WTC11 (cell line): ENCODE data around the gene HHIPL2. TPM values are rescaled to one million over a fixed set of nuclear protein-coding genes. Genes with fewer than 3 reads are reported as not detected.
"Not testable (repeated sequence)": the region's sequence is repeated elsewhere in the genome, so short reads cannot be mapped to it uniquely, and the experiment has no call there.

Experiments
- ATAC-seq: fragments of 200-7000 bp; cut with Tn5 transposase; 2 replicates; pipeline ENCODE4 v1.10.0; 2021; ENCODE audit warnings: mild to moderate bottlenecking, moderate library complexity
- CTCF ChIA-PET: fragments of 300-600 bp; sonication (Branson Sonifier 250); formaldehyde crosslinking; loops from one replicate; lab custom pipeline; 2021; ENCODE audit warnings: antibody characterized with exemption; lab: Charles Lee
- POLR2A ChIA-PET: fragments of 350-600 bp; sonication (Branson Sonifier 250); formaldehyde crosslinking; loops from one replicate; lab custom pipeline; 2021; ENCODE audit warnings: antibody characterized with exemption; lab: Charles Lee
- DNase-seq: peaks from one replicate; pipeline ENCODE4 v3.0.0; 2021; ENCODE audit warnings: low spot score
- H3K27ac Mint-ChIP-seq: 2 replicates; pipeline ENCODE4 v1.8.0; 2021; ENCODE audit warnings: mixed read lengths
- H3K27me3 Mint-ChIP-seq: 2 replicates; pipeline ENCODE4 v1.8.0; 2021; ENCODE audit warnings: low read depth, mild to moderate bottlenecking, moderate library complexity, mixed read lengths
- H3K36me3 Mint-ChIP-seq: 2 replicates; pipeline ENCODE4 v1.8.0; 2021; ENCODE audit warnings: mixed read lengths
- H3K4me1 Mint-ChIP-seq: 2 replicates; pipeline ENCODE4 v1.8.0; 2022; ENCODE audit warnings: mixed read lengths
- H3K4me3 Mint-ChIP-seq: 2 replicates; pipeline ENCODE4 v1.8.0; 2021; ENCODE audit warnings: mild to moderate bottlenecking, moderate library complexity, mixed read lengths
- H3K9me3 Mint-ChIP-seq: 2 replicates; pipeline ENCODE4 v1.8.0; 2021; ENCODE audit warnings: mixed read lengths
- total RNA-seq: library from RNA; stranded (reverse); gene quantifications from 3 replicates; pipeline ENCODE4 v1.2.3, GENCODE V29; 2021

Gene HHIPL2
- total RNA-seq, 1 experiment from 2014 or later: 0.11 TPM

DNA sequence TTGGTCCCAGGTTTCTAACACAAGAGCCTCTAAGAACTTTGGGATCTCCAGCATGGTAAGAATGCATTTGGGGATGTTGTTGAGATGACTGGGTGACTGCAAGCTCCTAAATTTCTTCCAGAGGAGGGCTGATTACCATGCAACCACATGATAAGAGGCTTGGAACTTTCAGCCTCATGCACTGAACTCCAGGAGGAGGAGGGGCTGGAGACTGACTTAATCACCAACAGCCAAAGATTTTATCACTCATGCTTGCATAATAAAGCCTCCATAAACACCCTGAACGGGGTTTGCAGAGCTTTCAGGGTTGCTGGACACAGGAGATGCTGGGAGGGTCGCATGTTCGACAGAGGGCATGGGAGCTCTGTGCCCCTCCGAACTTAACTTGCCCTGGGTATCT lies 63.9 kb downstream of the HHIPL2 start:
- H3K36me3 Mint-ChIP-seq, POLR2A ChIA-PET, CTCF ChIA-PET, H3K27me3 Mint-ChIP-seq, DNase-seq, H3K4me1 Mint-ChIP-seq, H3K9me3 Mint-ChIP-seq, ATAC-seq, H3K27ac Mint-ChIP-seq, H3K4me3 Mint-ChIP-seq: not testable (repeated sequence)

- POLR2A ChIA-PET, CTCF ChIA-PET, H3K4me1 Mint-ChIP-seq, H3K27me3 Mint-ChIP-seq, H3K36me3 Mint-ChIP-seq, H3K4me3 Mint-ChIP-seq, ATAC-seq, H3K9me3 Mint-ChIP-seq, H3K27ac Mint-ChIP-seq, DNase-seq: not testable (repeated sequence)
Observed at GRCh38 chr1:222479567-222479966, 68.3 kb downstream of the HHIPL2 start.

- DNase-seq, H3K4me1 Mint-ChIP-seq, POLR2A ChIA-PET, H3K36me3 Mint-ChIP-seq, H3K9me3 Mint-ChIP-seq, CTCF ChIA-PET, H3K27me3 Mint-ChIP-seq, H3K4me3 Mint-ChIP-seq, ATAC-seq, H3K27ac Mint-ChIP-seq: not testable (repeated sequence)
Observed at GRCh38 chr1:222476436-222476835, 71.5 kb downstream of the HHIPL2 start.

DNA sequence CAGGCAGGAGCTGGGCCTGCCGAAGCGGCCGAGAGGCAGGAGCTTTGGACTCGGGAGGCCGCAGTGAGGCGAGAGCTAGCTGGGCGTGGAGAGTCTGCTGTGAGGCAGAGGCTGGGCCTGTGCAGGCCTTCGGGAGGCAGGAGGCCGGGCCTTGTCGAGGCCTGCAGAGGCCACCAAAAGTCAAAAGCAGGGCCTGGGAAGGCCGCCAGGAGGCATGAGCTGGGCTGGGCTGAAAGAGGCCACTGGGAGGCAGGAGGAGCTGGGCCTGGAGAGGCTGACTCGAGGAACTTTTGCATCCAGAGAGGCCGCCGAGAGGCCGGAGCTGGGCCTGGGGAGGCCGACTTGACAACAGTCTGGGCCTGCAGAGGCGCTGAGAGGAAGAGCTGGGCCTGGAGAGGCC lies 74.2 kb downstream of the HHIPL2 start:
- not testable (repeated sequence) for DNase-seq, ATAC-seq, H3K9me3 Mint-ChIP-seq, H3K4me1 Mint-ChIP-seq, H3K4me3 Mint-ChIP-seq, H3K36me3 Mint-ChIP-seq, H3K27ac Mint-ChIP-seq, H3K27me3 Mint-ChIP-seq
- ChIA-PET CTCF (interaction anchor here (2.2 to 2.5 kb wide), 2 partner anchors 8 to 161 kb away, joined by 6 to 9 read pairs; no protein-coding TSS in a partner anchor), POLR2A (interaction anchor here (0.5 kb wide), 1 partner anchor 151 kb away, joined by 3 read pairs; no protein-coding TSS in a partner anchor)

GRCh38 chr1:222472776-222473540 lies 74.9 kb downstream of the HHIPL2 start:
- CTCF ChIA-PET: interaction anchor here (2.2 to 2.5 kb wide), 2 partner anchors 7 to 161 kb away, joined by 6 to 9 read pairs; no protein-coding TSS in a partner anchor
- ATAC-seq, DNase-seq, H3K36me3 Mint-ChIP-seq, H3K27ac Mint-ChIP-seq, H3K9me3 Mint-ChIP-seq, H3K27me3 Mint-ChIP-seq, H3K4me3 Mint-ChIP-seq, POLR2A ChIA-PET, H3K4me1 Mint-ChIP-seq: not testable (repeated sequence)

Other genes starting within 250 kb of the HHIPL2 start
- gene TAF1A, start 41.8 kb upstream of the HHIPL2 start, total RNA-seq: 10.8 to 12.9 TPM (median 12.0 TPM) in 3 replicates
- 52.8 to 70.0 TPM (median 54.9 TPM) in 3 replicates for gene MIA3, start 70.0 kb upstream of the HHIPL2 start, total RNA-seq
- 75.2 to 81.2 TPM (median 78.9 TPM) in 3 replicates for gene AIDA, start 164.4 kb upstream of the HHIPL2 start, total RNA-seq
- gene BROX, start 164.5 kb upstream of the HHIPL2 start, total RNA-seq: 27.1 to 27.9 TPM (median 27.9 TPM) in 3 replicates
- not detected in 3 replicates for gene FAM177B, start 189.1 kb upstream of the HHIPL2 start, total RNA-seq